ENCODE results near the gene EIF4E1B. TPM values are rescaled to one million over a fixed set of nuclear protein-coding genes. Genes with fewer than 3 reads are reported as not detected.
A peak's percentile ranks its signal among the peaks of the same experiment; 100 is the strongest.

The EIF4E1B gene
- total RNA-seq, 2 donors from 2014 or later = not detected

GRCh38 chr5:176658007-176658599 lies 27.6 kb downstream of the EIF4E1B start:
- intact Hi-C loops (cut with DNase I) = no loop called here
- peak; percentile 93 for DNase-seq (ENCODE audit: low spot score)

- no peak for DNase-seq (ENCODE audit: low spot score)
- intact Hi-C loops (cut with DNase I) = no loop called here
These were observed 28.5 kb downstream of the EIF4E1B start for GRCh38 chr5:176658817-176659511.

DNA sequence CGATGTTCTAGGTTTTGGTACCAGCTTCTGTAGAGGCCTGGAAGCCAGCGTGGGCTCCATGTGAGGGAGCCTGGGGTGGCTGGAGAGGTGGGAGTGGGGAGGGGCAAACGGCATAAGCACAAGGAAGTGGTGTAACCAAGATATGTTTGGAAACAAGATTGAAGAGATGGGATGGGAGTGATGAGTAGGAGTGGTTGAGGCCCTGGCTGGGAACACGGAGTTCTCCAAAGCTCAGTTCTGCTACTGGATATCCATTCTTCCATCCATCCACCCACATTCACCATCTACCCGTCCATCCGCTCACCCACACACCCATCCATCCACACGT lies 29.0 kb downstream of the EIF4E1B start:
- no peak for DNase-seq (ENCODE audit: low spot score)
- intact Hi-C loops (cut with DNase I) = no loop called here

DNA sequence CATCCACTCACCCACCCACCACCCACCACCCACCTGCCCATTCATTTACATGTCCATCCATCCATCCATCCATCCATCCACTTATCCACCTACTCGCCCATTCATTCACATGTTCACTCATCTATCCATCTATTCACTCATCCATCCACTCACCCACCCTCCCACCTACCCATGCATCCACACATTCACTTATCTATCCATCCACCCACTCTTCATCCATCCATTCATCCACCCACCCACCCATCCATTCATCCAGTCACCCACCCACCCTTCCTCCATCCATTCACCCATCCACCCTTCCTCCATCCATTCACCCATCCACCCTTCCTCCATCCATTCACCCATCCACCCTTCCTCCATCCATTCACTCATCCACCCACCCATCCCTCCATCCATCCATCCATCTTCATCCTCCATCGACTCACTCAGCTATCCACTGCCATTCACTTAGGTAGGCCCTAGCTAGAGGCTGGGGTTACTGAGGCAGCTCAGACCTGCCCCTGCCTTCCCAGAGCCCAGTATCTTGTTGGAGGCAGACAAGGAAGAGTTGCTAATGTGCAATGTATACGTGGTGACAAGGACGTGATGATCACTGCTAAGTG lies 29.5 kb downstream of the EIF4E1B start:
- no peak for DNase-seq (ENCODE audit: low spot score)
- intact Hi-C loops (cut with DNase I) = loop anchor here in 1 of 2 donors (10.0 kb wide), 1 partner anchor 295 kb away; no protein-coding TSS in a partner anchor

DNA sequence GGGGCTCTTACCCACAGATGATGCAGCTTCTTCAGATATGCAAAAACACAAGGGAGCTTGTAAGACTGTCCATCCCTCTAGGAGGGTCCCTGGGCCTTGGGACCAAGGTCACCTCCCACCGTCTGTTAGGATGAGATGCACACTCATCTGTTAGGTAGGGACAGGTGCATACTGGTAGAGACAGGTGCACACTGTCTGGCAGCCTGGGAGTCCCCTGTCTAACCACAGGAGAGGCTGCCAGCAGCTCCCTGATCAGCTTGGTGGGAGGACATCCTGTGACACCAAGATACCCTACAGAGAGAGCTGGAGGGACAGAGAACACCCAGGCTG lies 30.0 kb downstream of the EIF4E1B start:
- DNase-seq (ENCODE audit: low spot score) = no peak
- intact Hi-C loops (cut with DNase I) = loop anchor here in 1 of 2 donors (10.0 kb wide), 1 partner anchor 294 kb away; no protein-coding TSS in a partner anchor

DNA sequence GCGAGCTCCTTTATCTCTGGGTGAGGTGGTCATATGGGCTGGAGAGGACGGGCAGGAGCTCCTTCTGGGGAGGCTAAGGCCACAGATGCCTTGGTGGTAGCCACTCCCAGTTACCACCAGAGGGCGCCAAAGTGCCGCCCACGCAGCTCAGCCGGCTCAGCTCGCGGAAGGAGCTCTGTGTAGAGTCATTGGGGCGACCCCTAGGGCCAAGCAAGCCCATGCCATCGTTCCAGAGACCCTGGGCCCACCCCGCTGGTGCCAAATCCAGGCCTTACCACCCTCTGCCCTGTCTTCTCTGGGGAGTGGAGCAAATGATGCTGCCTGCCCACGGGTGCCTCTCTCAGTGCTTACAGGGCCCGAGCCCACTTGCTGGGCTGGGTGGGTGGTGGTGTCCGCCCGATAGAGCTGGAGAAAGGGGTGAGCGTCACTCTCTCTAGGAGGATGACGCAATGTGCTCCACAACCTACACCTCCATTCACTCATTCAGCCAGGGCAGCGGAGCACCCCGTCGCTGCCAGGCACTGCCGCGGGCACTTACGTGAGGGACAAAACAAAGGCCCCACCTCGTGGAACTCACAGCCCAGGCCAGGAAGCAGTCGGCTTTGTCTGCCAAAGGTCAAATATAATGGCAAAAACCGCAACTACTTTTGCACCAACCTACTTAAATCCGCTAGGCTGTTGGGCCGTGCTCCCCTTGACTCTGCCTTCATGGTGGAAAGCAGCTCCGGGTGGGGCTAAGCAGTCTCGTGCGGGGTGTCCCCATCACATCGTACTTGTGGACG lies 30.6 kb downstream of the EIF4E1B start:
- intact Hi-C loops (cut with DNase I) = loop anchor here in 1 of 2 donors (10.0 kb wide), 1 partner anchor 294 kb away; no protein-coding TSS in a partner anchor
- DNase-seq (ENCODE audit: low spot score) = peak; percentile 93

GRCh38 chr5:176661676-176662075 lies 31.2 kb downstream of the EIF4E1B start:
- intact Hi-C loops (cut with DNase I) = loop anchor here in 1 of 2 donors (10.0 kb wide), 1 partner anchor 293 kb away; no protein-coding TSS in a partner anchor
- DNase-seq (ENCODE audit: low spot score) = peak; percentile 72

DNA sequence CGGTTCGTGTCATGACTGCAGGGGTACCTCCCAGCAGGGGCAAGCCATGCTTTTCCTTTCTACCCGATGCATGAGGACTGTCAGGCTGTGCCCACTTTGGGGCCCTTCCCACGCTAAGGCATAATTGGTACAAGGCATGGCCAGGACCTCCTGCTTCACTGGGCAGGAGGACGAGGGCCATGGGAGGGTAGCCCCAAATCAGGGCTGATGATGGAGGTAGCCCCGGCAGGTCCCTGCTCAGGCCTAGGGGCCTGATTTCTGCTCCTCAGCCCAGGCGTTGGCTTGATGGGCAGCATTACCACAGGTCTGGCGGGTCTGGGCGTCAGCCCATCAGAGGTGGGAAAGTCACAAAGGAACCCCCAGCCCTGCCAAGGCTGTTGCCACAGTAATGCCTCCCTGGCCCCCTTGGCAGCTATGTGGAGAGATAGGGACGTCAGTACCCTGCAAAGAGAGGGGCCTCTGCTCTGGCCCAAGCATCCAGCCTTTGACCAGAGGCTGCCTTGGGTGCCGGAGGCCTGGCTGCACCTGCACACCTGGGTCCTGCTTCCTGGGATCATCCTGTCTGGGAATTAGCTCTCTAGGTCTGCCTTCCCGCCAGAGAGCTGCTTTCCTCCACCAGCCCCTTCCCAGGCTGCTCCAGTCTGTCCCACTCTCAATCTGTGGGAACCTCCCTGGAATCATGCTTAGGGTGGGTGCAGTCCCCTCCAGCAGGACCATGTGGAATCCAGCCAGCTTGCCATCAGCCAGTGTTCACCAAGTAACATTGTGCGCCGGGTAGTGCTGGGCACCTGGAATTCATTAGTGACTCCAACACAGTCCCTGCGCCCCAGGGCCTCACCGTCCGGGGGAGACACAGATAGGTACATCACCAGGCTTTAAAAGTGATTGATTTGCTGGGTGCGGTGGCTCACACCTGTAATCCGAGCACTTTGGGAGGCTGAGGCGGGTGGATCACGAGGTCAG lies 32.2 kb downstream of the EIF4E1B start:
- DNase-seq (ENCODE audit: low spot score) = peak; percentile 72
- intact Hi-C loops (cut with DNase I) = loop anchor here in 1 of 2 donors (10.0 kb wide), 1 partner anchor 292 kb away; no protein-coding TSS in a partner anchor

DNA sequence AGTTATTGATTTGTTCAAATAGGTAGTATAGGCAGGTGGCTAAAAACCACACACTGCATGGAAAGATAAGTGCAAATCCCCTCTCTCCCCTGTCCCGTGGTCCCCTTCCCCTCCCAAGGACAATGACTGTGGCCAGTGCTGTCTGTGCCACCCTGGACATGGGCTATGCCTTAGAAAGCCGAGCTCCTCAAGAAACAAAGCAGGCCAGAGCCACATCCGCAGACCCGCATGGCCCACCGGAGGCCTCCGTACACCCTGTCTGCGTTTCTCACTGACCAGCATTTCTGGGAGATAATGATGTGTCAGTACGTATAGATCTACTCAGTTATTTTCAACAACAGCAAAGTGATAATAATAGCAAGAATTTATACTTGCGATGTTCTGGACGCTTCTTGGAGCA lies 33.1 kb downstream of the EIF4E1B start:
- DNase-seq (ENCODE audit: low spot score) = peak; percentile 64
- intact Hi-C loops (cut with DNase I) = loop anchor here in 1 of 2 donors (10.0 kb wide), 1 partner anchor 291 kb away; no protein-coding TSS in a partner anchor

DNA sequence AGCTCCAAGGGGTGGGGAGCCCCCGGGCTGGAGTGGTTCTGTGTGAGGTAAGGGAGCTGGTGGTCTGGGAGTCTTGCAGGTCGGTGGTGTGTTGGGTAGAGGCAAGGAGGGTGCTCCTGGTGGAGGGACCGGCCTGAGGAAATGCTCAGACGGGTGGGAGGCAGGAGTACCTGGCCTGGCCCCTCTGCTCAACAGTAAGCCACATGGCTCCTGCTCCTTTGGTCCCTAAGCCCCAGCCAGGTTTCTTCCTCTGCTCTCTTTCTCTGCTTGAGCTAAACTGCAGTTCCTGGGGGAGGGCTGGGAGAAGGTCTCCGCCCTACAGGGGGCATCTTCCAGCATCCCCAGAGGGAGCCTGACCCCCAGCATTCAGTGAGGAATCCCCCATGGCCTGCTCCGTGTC lies 34.0 kb downstream of the EIF4E1B start:
- DNase-seq (ENCODE audit: low spot score) = no peak
- intact Hi-C loops (cut with DNase I) = loop anchor here in 1 of 2 donors (10.0 kb wide), 1 partner anchor 290 kb away; no protein-coding TSS in a partner anchor

GRCh38 chr5:176664886-176665285 lies 34.4 kb downstream of the EIF4E1B start:
- DNase-seq (ENCODE audit: low spot score) = no peak
- intact Hi-C loops (cut with DNase I) = loop anchor here in 1 of 2 donors (10.0 kb wide), 1 partner anchor 290 kb away; no protein-coding TSS in a partner anchor

- intact Hi-C loops (cut with DNase I) = loop anchor here in 1 of 2 donors (10.0 kb wide), 1 partner anchor 289 kb away; no protein-coding TSS in a partner anchor
- no peak for DNase-seq (ENCODE audit: low spot score)
These were observed 35.0 kb downstream of the EIF4E1B start for GRCh38 chr5:176665517-176665916.

DNA sequence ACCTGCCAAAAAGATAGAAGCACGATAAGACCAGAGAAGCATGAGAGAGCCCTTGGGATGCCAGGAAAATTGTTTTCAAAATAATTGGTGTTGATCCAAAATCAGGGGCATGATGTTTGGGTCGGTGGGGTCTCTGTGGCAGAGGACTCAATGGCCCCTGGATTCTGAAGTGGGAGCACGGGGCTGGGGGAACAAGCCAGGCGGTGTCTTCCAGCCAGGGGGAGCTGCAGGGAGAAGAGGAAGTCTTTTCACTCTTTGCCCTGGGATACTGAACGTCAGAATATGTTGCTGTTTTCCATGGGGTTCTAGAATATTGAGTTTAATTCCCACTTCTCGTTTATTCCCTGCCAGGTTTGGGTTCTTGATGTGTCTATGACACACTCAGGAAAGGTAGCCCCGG lies 37.2 kb downstream of the EIF4E1B start:
- intact Hi-C loops (cut with DNase I) = loop anchor here in 1 of 2 donors (10.0 kb wide), 1 partner anchor 287 kb away; no protein-coding TSS in a partner anchor

GRCh38 chr5:176670449-176670848 lies 40.0 kb downstream of the EIF4E1B start:
- intact Hi-C loops (cut with DNase I) = no loop called here
- DNase-seq (ENCODE audit: low spot score) = no peak

More for the DNA sequence above, 37.2 kb downstream of the EIF4E1B start:
- DNase-seq (ENCODE audit: low spot score) = no peak

DNA sequence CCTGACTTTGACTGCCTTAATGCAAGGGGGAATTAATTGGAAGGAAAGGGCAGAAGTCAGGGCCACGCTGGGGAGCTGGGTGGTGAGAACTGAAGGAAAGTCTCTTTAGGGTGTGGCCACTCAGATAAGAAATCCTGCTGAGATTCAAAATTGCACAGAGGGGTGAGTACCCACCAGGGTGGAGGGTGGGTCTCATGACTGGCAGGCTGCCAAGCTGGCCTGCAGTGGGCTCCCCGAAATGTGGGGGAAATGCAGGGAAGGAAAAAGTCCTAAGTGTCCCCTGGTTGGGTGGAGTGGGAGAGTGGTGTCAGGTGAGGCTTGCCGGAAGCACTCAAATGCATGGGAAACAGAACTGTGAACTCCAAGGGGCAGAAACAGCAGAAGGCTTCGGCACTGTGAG lies 40.9 kb downstream of the EIF4E1B start:
- no peak for DNase-seq (ENCODE audit: low spot score)
- intact Hi-C loops (cut with DNase I) = no loop called here

- no peak for DNase-seq (ENCODE audit: low spot score)
- intact Hi-C loops (cut with DNase I) = no loop called here
These were observed 41.6 kb downstream of the EIF4E1B start for GRCh38 chr5:176671890-176672747.

Measured in posterior vena cava (tissue), 2 donors.